Vagina (tissue), 2 donors: Measurements from ENCODE around the gene MRGPRD.

ENCODE experiments used
- POLR2A ChIP-seq, 2 donors: fragments of 450-650 bp; IDR thresholded peaks; one replicate each; pipeline ENCODE4 v1.6.1; 2017; ENCODE audit warnings: antibody characterized with exemption in 2 of 2, mild to moderate bottlenecking in 2 of 2, moderate library complexity in 2 of 2
- TF ChIP-seq, protein P1 (sequence below), 3 experiments: fragments of 450-650 bp in 2 of 3; fragments of 200-600 bp in 1 of 3; sonication (generic) in 1 of 3; IDR thresholded peaks; one replicate each; pipeline ENCODE4 v1.5.1; 2017 to 2019; ENCODE audit warnings: antibody characterized with exemption in 3 of 3, mild to moderate bottlenecking in 2 of 3, moderate library complexity in 2 of 3

GRCh38 chr11:68942751-68943271 lies 38.0 kb downstream of the MRGPRD start:
- TF ChIP-seq, protein P1, sequence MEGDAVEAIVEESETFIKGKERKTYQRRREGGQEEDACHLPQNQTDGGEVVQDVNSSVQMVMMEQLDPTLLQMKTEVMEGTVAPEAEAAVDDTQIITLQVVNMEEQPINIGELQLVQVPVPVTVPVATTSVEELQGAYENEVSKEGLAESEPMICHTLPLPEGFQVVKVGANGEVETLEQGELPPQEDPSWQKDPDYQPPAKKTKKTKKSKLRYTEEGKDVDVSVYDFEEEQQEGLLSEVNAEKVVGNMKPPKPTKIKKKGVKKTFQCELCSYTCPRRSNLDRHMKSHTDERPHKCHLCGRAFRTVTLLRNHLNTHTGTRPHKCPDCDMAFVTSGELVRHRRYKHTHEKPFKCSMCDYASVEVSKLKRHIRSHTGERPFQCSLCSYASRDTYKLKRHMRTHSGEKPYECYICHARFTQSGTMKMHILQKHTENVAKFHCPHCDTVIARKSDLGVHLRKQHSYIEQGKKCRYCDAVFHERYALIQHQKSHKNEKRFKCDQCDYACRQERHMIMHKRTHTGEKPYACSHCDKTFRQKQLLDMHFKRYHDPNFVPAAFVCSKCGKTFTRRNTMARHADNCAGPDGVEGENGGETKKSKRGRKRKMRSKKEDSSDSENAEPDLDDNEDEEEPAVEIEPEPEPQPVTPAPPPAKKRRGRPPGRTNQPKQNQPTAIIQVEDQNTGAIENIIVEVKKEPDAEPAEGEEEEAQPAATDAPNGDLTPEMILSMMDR (IDR thresholded peaks at IDR 0.05): no peak
- TF ChIP-seq POLR2A (IDR thresholded peaks at IDR 0.05): no peak
